HCT116 (cell line): Measurements from ENCODE around the gene LCN1. TPM values are rescaled to one million over a fixed set of nuclear protein-coding genes. Genes with fewer than 3 reads are reported as not detected.
"Not testable (repeated sequence)": the region's sequence is repeated elsewhere in the genome, so short reads cannot be mapped to it uniquely, and the experiment has no call there.

ENCODE experiments used
- ATAC-seq: fragments of 200-7000 bp; cut with Tn5 transposase; 2 replicates; pipeline ENCODE4 v1.9.1; 2020; ENCODE audit warnings: mild to moderate bottlenecking, moderate library complexity
- BruUV-seq: library from RNA; stranded (reverse); fragments of 400-500 nt; replicated peaks from 2 replicates; lab custom pipeline; 2021; lab: Mats Ljungman, UMichigan
- CTCF ChIA-PET: fragments of 300-600 bp; sonication (Branson Sonifier 250); formaldehyde crosslinking; loops from one replicate; lab custom pipeline; 2021; ENCODE audit warnings: antibody characterized with exemption; lab: Charles Lee
- POLR2A ChIA-PET: fragments of 300-600, 350-600 bp; sonication (Branson Sonifier 250); formaldehyde crosslinking; loops from one replicate; lab custom pipeline; 2021; ENCODE audit warnings: antibody characterized with exemption; lab: Charles Lee
- RAD21 ChIA-PET, 2 experiments: fragments of 300-600 bp; sonication (Branson Sonifier 250); formaldehyde crosslinking; loops; one replicate each; lab custom pipeline; 2023; ENCODE audit warnings: low total read pairs in 2 of 2; ENCODE audit not compliant: uncharacterized antibody in 2 of 2, unreplicated experiment in 2 of 2, low non-redundant PET in 1 of 2; lab: Charles Lee
- DNase-seq: peaks from one replicate; pipeline ENCODE4 v3.0.0-alpha.2; 2010; ENCODE audit warnings: low read depth, low spot score
- H2AFZ ChIP-seq: fragments of 200-600 bp; shearing (Covaris generic), sonication (generic); 2 replicates; pipeline ENCODE4 v1.6.1; 2017; ENCODE audit warnings: low read depth, mixed run types, mixed read lengths, antibody characterized with exemption, low read length; ENCODE audit not compliant: poor library complexity, severe bottlenecking
- H3K27ac ChIP-seq: 2 replicates; pipeline ENCODE4 v1.5.1; 2012; ENCODE audit warnings: low read depth, low read length
- H3K27me3 ChIP-seq: fragments of 200-600 bp; sonication (generic); 2 replicates; pipeline ENCODE4 v1.6.1; 2016; ENCODE audit warnings: mixed run types, low read length, mixed read lengths; ENCODE audit not compliant: insufficient read depth
- H3K36me3 ChIP-seq, 2 experiments: fragments of 200-500 bp in 1 of 2; fragments of 200-600 bp in 1 of 2; sonication (Bioruptor generic) in 1 of 2; sonication (generic) in 1 of 2; 2 replicates each; pipeline versions ENCODE4 v1.5.1 to v1.6.1; 2014 to 2016; ENCODE audit warnings: low read length in 2 of 2, inconsistent platforms in 1 of 2, mixed read lengths in 1 of 2, mixed run types in 1 of 2; ENCODE audit not compliant: insufficient read depth in 2 of 2, control insufficient read depth in 1 of 2
- H3K4me1 ChIP-seq, 2 experiments: fragments of 200-600 bp in 1 of 2; sonication (generic) in 1 of 2; 2 replicates each; pipeline versions ENCODE4 v1.5.1 to v1.6.1; 2012 to 2017; ENCODE audit warnings: low read length in 2 of 2, inconsistent platforms in 1 of 2, mild to moderate bottlenecking in 1 of 2, mixed read lengths in 1 of 2, mixed run types in 1 of 2, moderate library complexity in 1 of 2; ENCODE audit not compliant: insufficient read depth in 2 of 2, control insufficient read depth in 1 of 2
- H3K4me2 ChIP-seq: fragments of 200-600 bp; sonication (generic); 2 replicates; pipeline ENCODE4 v1.6.1; 2017; ENCODE audit warnings: mixed run types, low read length, mixed read lengths
- H3K4me3 ChIP-seq, 2 experiments: fragments of 200-600 bp in 1 of 2; sonication (generic) in 1 of 2; replicated peaks in 1 of 2; 2 replicates each; pipeline ENCODE4 v1.5.1; 2011 to 2016; ENCODE audit warnings: low read length in 2 of 2, control low read depth in 1 of 2, low read depth in 1 of 2, mild to moderate bottlenecking in 1 of 2, mixed read lengths in 1 of 2, mixed run types in 1 of 2
- H3K79me2 ChIP-seq: fragments of 200-600 bp; sonication (generic); 2 replicates; pipeline ENCODE4 v1.6.1; 2017; ENCODE audit warnings: mild to moderate bottlenecking, mixed run types, low read length, moderate library complexity, mixed read lengths; ENCODE audit not compliant: insufficient read depth
- H3K9ac ChIP-seq: fragments of 200-600 bp; sonication (generic); 2 replicates; pipeline ENCODE4 v1.6.1; 2016; ENCODE audit warnings: low read length, mixed read lengths
- H3K9me2 ChIP-seq: fragments of 200-600 bp; sonication (generic), shearing (Covaris generic); 2 replicates; pipeline ENCODE4 v1.6.1; 2017; ENCODE audit warnings: mixed run types, mild to moderate bottlenecking, moderate library complexity; ENCODE audit not compliant: insufficient read depth
- H3K9me3 ChIP-seq, 2 experiments: fragments of 200-500 bp in 1 of 2; fragments of 200-600 bp in 1 of 2; sonication (Bioruptor generic) in 1 of 2; sonication (generic) in 1 of 2; 2 replicates each; pipeline ENCODE4 v1.6.1; 2014 to 2017; ENCODE audit warnings: low read length in 2 of 2, mixed read lengths in 2 of 2, inconsistent platforms in 1 of 2, low read depth in 1 of 2, mild to moderate bottlenecking in 1 of 2, mixed run types in 1 of 2, moderate library complexity in 1 of 2; ENCODE audit not compliant: control insufficient read depth in 1 of 2, insufficient read depth in 1 of 2
- H4K20me1 ChIP-seq: fragments of 200-600 bp; sonication (generic), shearing (Covaris generic); 2 replicates; pipeline ENCODE4 v1.6.1; 2017; ENCODE audit warnings: mixed run types, mild to moderate bottlenecking, moderate library complexity; ENCODE audit not compliant: insufficient read depth
- CBX3 ChIP-seq: IDR thresholded peaks from 2 replicates; pipeline ENCODE4 v1.6.1; 2012; ENCODE audit warnings: low read depth
- CEBPB ChIP-seq: IDR thresholded peaks from 2 replicates; pipeline ENCODE4 v1.6.1; 2012; ENCODE audit warnings: low read depth
- EGR1 ChIP-seq: IDR thresholded peaks from 2 replicates; pipeline ENCODE4 v1.6.1; 2012; ENCODE audit warnings: low read depth
- FOSL1 ChIP-seq: IDR thresholded peaks from 2 replicates; pipeline ENCODE4 v1.6.1; 2012; ENCODE audit warnings: low read depth
- JUND ChIP-seq: IDR thresholded peaks from 2 replicates; pipeline ENCODE4 v1.6.1; 2012
- POLR2A ChIP-seq: IDR thresholded peaks from 2 replicates; pipeline ENCODE4 v1.7.0; 2011; ENCODE audit warnings: borderline replicate concordance; ENCODE audit not compliant: insufficient read depth, insufficient read length; ENCODE audit errors: extremely low read depth
- POLR2AphosphoS5 ChIP-seq: IDR thresholded peaks from 2 replicates; pipeline ENCODE4 v1.6.1; 2011; ENCODE audit warnings: mild to moderate bottlenecking, low read depth, low read length, moderate library complexity
- SIN3A ChIP-seq: IDR thresholded peaks from 2 replicates; pipeline ENCODE4 v1.6.1; 2012; ENCODE audit warnings: low read depth
- SP1 ChIP-seq: IDR thresholded peaks from 2 replicates; pipeline ENCODE4 v1.6.1; 2012; ENCODE audit warnings: low read depth
- SRF ChIP-seq: IDR thresholded peaks from 2 replicates; pipeline ENCODE4 v1.6.1; 2012; ENCODE audit warnings: low read depth
- YY1 ChIP-seq: IDR thresholded peaks from 2 replicates; pipeline ENCODE4 v1.6.1; 2011; ENCODE audit warnings: low read length, low read depth, moderate library complexity, mild to moderate bottlenecking; ENCODE audit not compliant: insufficient replicate concordance; ENCODE audit errors: extremely low read depth
- ZFX ChIP-seq: fragments of 450-650 bp; IDR thresholded peaks from 2 replicates; pipeline ENCODE4 v1.6.1; 2017
- ZNF274 ChIP-seq: fragments of 200-500 bp; sonication (Bioruptor generic); IDR thresholded peaks from 2 replicates; pipeline ENCODE4 v1.6.1; 2014; ENCODE audit warnings: mild to moderate bottlenecking, low read depth, low read length, inconsistent platforms
- intact Hi-C: fragments of 100-400 bp; cut with micrococcal nuclease; formaldehyde crosslinking; loops from 2 replicates; pipeline ENCODE4 v1.10.0; 2022
- total RNA-seq: library from RNA; stranded (reverse); gene quantifications from one replicate; pipeline ENCODE4 v1.2.1, GENCODE V29; 2021; ENCODE audit not compliant: unreplicated experiment
- TF ChIP-seq, protein P1 (sequence below), 3 experiments: fragments of 200-600 bp in 1 of 3; sonication (generic) in 1 of 3; IDR thresholded peaks in 2 of 3; conservative IDR thresholded peaks in 1 of 3; 2 replicates each; pipeline ENCODE4 v1.5.1; 2012 to 2017; ENCODE audit warnings: low read depth in 2 of 3, low read length in 2 of 3, antibody characterized with exemption in 1 of 3, borderline replicate concordance in 1 of 3, control low read depth in 1 of 3, mild to moderate bottlenecking in 1 of 3, mixed read lengths in 1 of 3, mixed run types in 1 of 3, moderate library complexity in 1 of 3; ENCODE audit not compliant: insufficient read depth in 1 of 3

LCN1 gene
- total RNA-seq, 1 experiment from 2014 or later = not detected

DNA sequence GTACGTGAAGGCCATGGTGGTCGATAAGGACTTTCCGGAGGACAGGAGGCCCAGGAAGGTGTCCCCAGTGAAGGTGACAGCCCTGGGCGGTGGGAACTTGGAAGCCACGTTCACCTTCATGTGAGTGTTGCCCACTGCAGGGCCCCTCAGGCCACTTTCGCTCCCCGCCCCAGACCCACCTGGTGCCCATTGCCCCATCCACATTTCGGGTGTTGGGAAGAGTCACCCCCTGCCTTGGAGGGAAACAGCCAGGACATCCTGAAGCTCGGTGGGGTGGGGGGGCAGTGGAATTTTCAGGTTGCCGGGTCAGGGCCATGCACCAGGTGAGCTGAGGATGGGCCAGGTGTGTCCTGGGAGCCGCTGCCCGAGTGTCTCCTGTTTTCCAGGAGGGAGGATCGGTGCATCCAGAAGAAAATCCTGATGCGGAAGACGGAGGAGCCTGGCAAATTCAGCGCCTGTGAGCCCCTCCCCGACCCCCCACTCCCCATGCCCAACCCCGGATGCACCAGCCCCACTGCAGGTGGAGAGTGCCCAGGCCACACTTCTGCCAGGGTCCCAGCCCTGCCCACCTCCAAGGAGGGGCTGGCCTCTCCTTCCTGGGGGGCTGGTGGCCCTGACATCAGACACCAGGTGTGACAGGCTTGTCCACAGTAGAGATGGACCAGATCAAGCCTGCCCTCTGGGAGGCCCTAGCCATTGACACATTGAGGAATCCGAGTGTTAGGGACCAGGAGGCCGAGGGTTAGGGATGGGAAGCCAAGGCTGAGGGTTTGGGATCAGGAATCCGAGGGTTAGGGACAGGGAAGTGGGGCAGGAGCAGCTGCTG, 25.8 kb downstream of the LCN1 start:
- BruUV-seq, DNase-seq, H2AFZ ChIP-seq, H3K9ac ChIP-seq, H3K9me2 ChIP-seq, POLR2A ChIA-PET, H3K79me2 ChIP-seq, H3K4me2 ChIP-seq, H3K9me3 ChIP-seq, RAD21 ChIA-PET, H4K20me1 ChIP-seq, intact Hi-C loops, ATAC-seq, H3K36me3 ChIP-seq, H3K27ac ChIP-seq, H3K4me1 ChIP-seq, H3K4me3 ChIP-seq, CTCF ChIA-PET: not testable (repeated sequence)
- H3K27me3 ChIP-seq = peaks cover 17% of the 10 kb centered on the region

DNA sequence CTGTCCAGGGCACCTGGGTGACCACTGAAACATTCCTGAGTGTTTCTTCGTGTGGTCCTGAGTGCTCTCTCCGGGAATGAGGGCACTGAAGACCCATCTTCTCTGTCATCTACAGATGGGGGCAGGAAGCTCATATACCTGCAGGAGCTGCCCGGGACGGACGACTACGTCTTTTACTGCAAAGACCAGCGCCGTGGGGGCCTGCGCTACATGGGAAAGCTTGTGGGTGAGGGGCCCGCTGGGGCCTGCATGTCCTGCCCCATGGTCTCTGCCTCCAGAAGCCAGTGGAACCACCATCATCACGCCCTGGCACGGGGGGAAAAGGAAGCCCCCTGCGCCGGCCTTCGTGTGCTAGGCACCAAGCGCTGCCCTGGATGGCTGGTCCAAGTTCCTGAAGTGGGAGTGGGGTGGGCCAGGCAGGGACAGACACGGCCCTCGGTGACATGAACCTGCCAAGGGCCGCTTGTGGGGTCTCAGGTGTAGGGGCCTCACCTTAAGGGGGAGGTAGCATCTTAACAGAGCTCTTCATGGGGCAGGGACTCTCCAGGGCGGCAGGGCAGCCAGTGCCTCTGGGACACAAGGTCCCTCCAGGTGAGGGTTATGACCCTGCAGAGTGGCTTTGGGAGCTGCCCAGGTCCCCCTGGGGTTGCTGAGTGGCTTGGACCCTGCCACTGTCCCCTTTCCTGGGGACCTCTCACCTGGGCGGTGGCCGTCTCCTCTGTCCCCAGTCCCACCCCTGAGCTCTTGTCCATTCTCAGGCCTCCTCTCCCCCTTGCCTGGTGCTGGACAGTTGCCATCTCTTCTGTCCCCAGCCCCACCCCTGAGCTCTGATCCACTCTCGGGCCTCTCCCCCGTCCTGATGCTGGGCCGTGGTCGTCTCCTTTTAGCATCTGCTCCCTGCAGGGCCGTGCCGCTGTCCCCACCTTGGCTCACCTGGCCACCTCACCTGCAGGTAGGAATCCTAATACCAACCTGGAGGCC, 26.8 kb downstream of the LCN1 start:
- Histone ChIP-seq H3K36me3 (no peaks in the 10 kb centered on the region), H4K20me1 (no peaks in the 10 kb centered on the region), H3K4me1 (peaks cover 0 to 8% of the 10 kb centered on the region in 2 experiments; a peak in 2 of 4 replicates), H2AFZ (no peak overlapping the region), H3K4me2 (no peak overlapping the region), H3K79me2 (no peaks in the 10 kb centered on the region), H3K9me3 (no peaks in the 10 kb centered on the region), H3K9me2 (no peaks in the 10 kb centered on the region), H3K27me3 (peaks cover 7% of the 10 kb centered on the region), H3K27ac (no peak overlapping the region), H3K9ac (no peak overlapping the region), H3K4me3 (no peak overlapping the region)
- no peak for ATAC-seq
- POLR2A ChIA-PET = no interaction called here
- CTCF ChIA-PET = no interaction called here
- TF ChIP-seq POLR2A (no peak), POLR2AphosphoS5 (no peak), ZFX (no peak), JUND (no peak), SRF (no peak), YY1 (no peak), FOSL1 (no peak), SIN3A (no peak), ZNF274 (no peak), CEBPB (no peak), EGR1 (no peak), SP1 (no peak), CBX3 (no peak)
- TF ChIP-seq, protein P1, sequence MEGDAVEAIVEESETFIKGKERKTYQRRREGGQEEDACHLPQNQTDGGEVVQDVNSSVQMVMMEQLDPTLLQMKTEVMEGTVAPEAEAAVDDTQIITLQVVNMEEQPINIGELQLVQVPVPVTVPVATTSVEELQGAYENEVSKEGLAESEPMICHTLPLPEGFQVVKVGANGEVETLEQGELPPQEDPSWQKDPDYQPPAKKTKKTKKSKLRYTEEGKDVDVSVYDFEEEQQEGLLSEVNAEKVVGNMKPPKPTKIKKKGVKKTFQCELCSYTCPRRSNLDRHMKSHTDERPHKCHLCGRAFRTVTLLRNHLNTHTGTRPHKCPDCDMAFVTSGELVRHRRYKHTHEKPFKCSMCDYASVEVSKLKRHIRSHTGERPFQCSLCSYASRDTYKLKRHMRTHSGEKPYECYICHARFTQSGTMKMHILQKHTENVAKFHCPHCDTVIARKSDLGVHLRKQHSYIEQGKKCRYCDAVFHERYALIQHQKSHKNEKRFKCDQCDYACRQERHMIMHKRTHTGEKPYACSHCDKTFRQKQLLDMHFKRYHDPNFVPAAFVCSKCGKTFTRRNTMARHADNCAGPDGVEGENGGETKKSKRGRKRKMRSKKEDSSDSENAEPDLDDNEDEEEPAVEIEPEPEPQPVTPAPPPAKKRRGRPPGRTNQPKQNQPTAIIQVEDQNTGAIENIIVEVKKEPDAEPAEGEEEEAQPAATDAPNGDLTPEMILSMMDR (IDR thresholded peaks at IDR 0.05 in 2 of 3, conservative IDR thresholded peaks at IDR 0.05 in 1 of 3; ENCODE audit: borderline replicate concordance in 1 of 3, insufficient read depth in 1 of 3, low read depth in 2 of 3, low read length in 2 of 3) = no peak
- intact Hi-C loops = no loop called here
- BruUV-seq = no TSS peak
- RAD21 ChIA-PET = no interaction called here
- DNase-seq = no peak
